Measurements from ENCODE around the gene TMPRSS15. TPM values are rescaled to one million over a fixed set of nuclear protein-coding genes. Genes with fewer than 3 reads are reported as not detected.

The TMPRSS15 gene
- total RNA-seq, 1 donor from 2014 or later: not detected

- intact Hi-C loops (cut with micrococcal nuclease): no loop called here
- no peak for DNase-seq (ENCODE audit: low spot score)
- H3K9me3 Mint-ChIP-seq: peaks cover 16% of the 10 kb centered on the region
- H3K27me3 Mint-ChIP-seq (ENCODE audit: insufficient read depth): no peaks in the 10 kb centered on the region
- no peaks in the 10 kb centered on the region for H3K4me1 Mint-ChIP-seq (ENCODE audit: low read depth)
- H3K36me3 Mint-ChIP-seq (ENCODE audit: low read depth): no peaks in the 10 kb centered on the region
- no peak overlapping the region for H3K4me3 Mint-ChIP-seq
- no peak overlapping the region for H3K27ac Mint-ChIP-seq
Measured at GRCh38 chr21:18318156-18318555, 85.4 kb downstream of the TMPRSS15 start.

GRCh38 chr21:18298228-18298627, 105.4 kb downstream of the TMPRSS15 start:
- Mint-ChIP-seq H3K4me1 (ENCODE audit: low read depth) (no peaks in the 10 kb centered on the region), H3K27ac (no peak overlapping the region), H3K27me3 (ENCODE audit: insufficient read depth) (no peaks in the 10 kb centered on the region), H3K9me3 (no peaks in the 10 kb centered on the region), H3K4me3 (no peak overlapping the region), H3K36me3 (ENCODE audit: low read depth) (no peaks in the 10 kb centered on the region)
- DNase-seq (ENCODE audit: low spot score): no peak
- intact Hi-C loops (cut with micrococcal nuclease): no loop called here

GRCh38 chr21:18294100-18294499, 109.5 kb downstream of the TMPRSS15 start:
- Mint-ChIP-seq H3K9me3 (no peaks in the 10 kb centered on the region), H3K4me1 (ENCODE audit: low read depth) (no peaks in the 10 kb centered on the region), H3K36me3 (ENCODE audit: low read depth) (no peaks in the 10 kb centered on the region), H3K4me3 (no peak overlapping the region), H3K27me3 (ENCODE audit: insufficient read depth) (no peaks in the 10 kb centered on the region), H3K27ac (no peak overlapping the region)
- DNase-seq (ENCODE audit: low spot score): no peak
- intact Hi-C loops (cut with micrococcal nuclease): no loop called here

- no peak overlapping the region for H3K27ac Mint-ChIP-seq
- no peaks in the 10 kb centered on the region for H3K27me3 Mint-ChIP-seq (ENCODE audit: insufficient read depth)
- H3K4me1 Mint-ChIP-seq (ENCODE audit: low read depth): no peaks in the 10 kb centered on the region
- DNase-seq (ENCODE audit: low spot score): no peak
- H3K36me3 Mint-ChIP-seq (ENCODE audit: low read depth): no peaks in the 10 kb centered on the region
- intact Hi-C loops (cut with micrococcal nuclease): no loop called here
- H3K9me3 Mint-ChIP-seq: no peaks in the 10 kb centered on the region
- H3K4me3 Mint-ChIP-seq: no peak overlapping the region
Measured at GRCh38 chr21:18289876-18290275, 113.7 kb downstream of the TMPRSS15 start.

GRCh38 chr21:18285379-18285778, 118.2 kb downstream of the TMPRSS15 start:
- no peak overlapping the region for H3K27ac Mint-ChIP-seq
- no peaks in the 10 kb centered on the region for H3K27me3 Mint-ChIP-seq (ENCODE audit: insufficient read depth)
- intact Hi-C loops (cut with micrococcal nuclease): no loop called here
- H3K4me3 Mint-ChIP-seq: no peak overlapping the region
- no peaks in the 10 kb centered on the region for H3K4me1 Mint-ChIP-seq (ENCODE audit: low read depth)
- no peak for DNase-seq (ENCODE audit: low spot score)
- H3K36me3 Mint-ChIP-seq (ENCODE audit: low read depth): no peaks in the 10 kb centered on the region
- H3K9me3 Mint-ChIP-seq: peaks cover 3% of the 10 kb centered on the region

GRCh38 chr21:18275781-18276180, 127.8 kb downstream of the TMPRSS15 start:
- intact Hi-C loops (cut with micrococcal nuclease): no loop called here
- Mint-ChIP-seq H3K4me1 (ENCODE audit: low read depth) (no peaks in the 10 kb centered on the region), H3K4me3 (no peak overlapping the region), H3K27ac (no peak overlapping the region), H3K9me3 (peaks cover 4% of the 10 kb centered on the region), H3K36me3 (ENCODE audit: low read depth) (no peaks in the 10 kb centered on the region), H3K27me3 (ENCODE audit: insufficient read depth) (no peaks in the 10 kb centered on the region)
- no peak for DNase-seq (ENCODE audit: low spot score)

- no peaks in the 10 kb centered on the region for H3K4me1 Mint-ChIP-seq (ENCODE audit: low read depth)
- DNase-seq (ENCODE audit: low spot score): no peak
- H3K4me3 Mint-ChIP-seq: no peak overlapping the region
- no peak overlapping the region for H3K27ac Mint-ChIP-seq
- no peaks in the 10 kb centered on the region for H3K36me3 Mint-ChIP-seq (ENCODE audit: low read depth)
- no peaks in the 10 kb centered on the region for H3K9me3 Mint-ChIP-seq
- intact Hi-C loops (cut with micrococcal nuclease): no loop called here
- H3K27me3 Mint-ChIP-seq (ENCODE audit: insufficient read depth): no peaks in the 10 kb centered on the region
Measured at GRCh38 chr21:18274370-18274769, 129.2 kb downstream of the TMPRSS15 start.

- no peak for DNase-seq (ENCODE audit: low spot score)
- H3K36me3 Mint-ChIP-seq (ENCODE audit: low read depth): no peaks in the 10 kb centered on the region
- no peak overlapping the region for H3K4me3 Mint-ChIP-seq
Measured at GRCh38 chr21:18273400-18273799, 130.2 kb downstream of the TMPRSS15 start.

GRCh38 chr21:18269856-18270255, 133.7 kb downstream of the TMPRSS15 start:
- Mint-ChIP-seq H3K27ac (no peak overlapping the region), H3K9me3 (peaks cover 3% of the 10 kb centered on the region), H3K36me3 (ENCODE audit: low read depth) (no peaks in the 10 kb centered on the region), H3K4me1 (ENCODE audit: low read depth) (no peaks in the 10 kb centered on the region), H3K4me3 (no peak overlapping the region), H3K27me3 (ENCODE audit: insufficient read depth) (no peaks in the 10 kb centered on the region)
- intact Hi-C loops (cut with micrococcal nuclease): no loop called here
- no peak for DNase-seq (ENCODE audit: low spot score)

More at GRCh38 chr21:18273400-18273799, 130.2 kb downstream of the TMPRSS15 start:
- Mint-ChIP-seq H3K4me1 (ENCODE audit: low read depth) (no peaks in the 10 kb centered on the region), H3K27ac (no peak overlapping the region), H3K9me3 (peaks cover 1% of the 10 kb centered on the region), H3K27me3 (ENCODE audit: insufficient read depth) (no peaks in the 10 kb centered on the region)
- intact Hi-C loops (cut with micrococcal nuclease): no loop called here

GRCh38 chr21:18268906-18269305, 134.7 kb downstream of the TMPRSS15 start:
- peaks cover 3% of the 10 kb centered on the region for H3K9me3 Mint-ChIP-seq
- no peaks in the 10 kb centered on the region for H3K4me1 Mint-ChIP-seq (ENCODE audit: low read depth)
- no peak overlapping the region for H3K4me3 Mint-ChIP-seq
- no peak for DNase-seq (ENCODE audit: low spot score)
- H3K27me3 Mint-ChIP-seq (ENCODE audit: insufficient read depth): no peaks in the 10 kb centered on the region
- no peak overlapping the region for H3K27ac Mint-ChIP-seq
- intact Hi-C loops (cut with micrococcal nuclease): no loop called here
- H3K36me3 Mint-ChIP-seq (ENCODE audit: low read depth): no peaks in the 10 kb centered on the region

- no peak for DNase-seq (ENCODE audit: low spot score)
- Mint-ChIP-seq H3K4me1 (ENCODE audit: low read depth) (no peaks in the 10 kb centered on the region), H3K27me3 (ENCODE audit: insufficient read depth) (no peaks in the 10 kb centered on the region), H3K36me3 (ENCODE audit: low read depth) (no peaks in the 10 kb centered on the region), H3K27ac (no peak overlapping the region), H3K4me3 (no peak overlapping the region), H3K9me3 (peaks cover 3% of the 10 kb centered on the region)
- intact Hi-C loops (cut with micrococcal nuclease): no loop called here
Measured at GRCh38 chr21:18267496-18267895, 136.1 kb downstream of the TMPRSS15 start.

GRCh38 chr21:18265944-18266343, 137.6 kb downstream of the TMPRSS15 start:
- Mint-ChIP-seq H3K36me3 (ENCODE audit: low read depth) (no peaks in the 10 kb centered on the region), H3K9me3 (peaks cover 3% of the 10 kb centered on the region), H3K4me3 (no peak overlapping the region), H3K27ac (no peak overlapping the region), H3K4me1 (ENCODE audit: low read depth) (no peaks in the 10 kb centered on the region), H3K27me3 (ENCODE audit: insufficient read depth) (no peaks in the 10 kb centered on the region)
- no peak for DNase-seq (ENCODE audit: low spot score)
- intact Hi-C loops (cut with micrococcal nuclease): no loop called here

- H3K36me3 Mint-ChIP-seq (ENCODE audit: low read depth): no peaks in the 10 kb centered on the region
- no peaks in the 10 kb centered on the region for H3K9me3 Mint-ChIP-seq
- DNase-seq (ENCODE audit: low spot score): no peak
- H3K27me3 Mint-ChIP-seq (ENCODE audit: insufficient read depth): no peaks in the 10 kb centered on the region
- intact Hi-C loops (cut with micrococcal nuclease): loop anchor here (5.0 kb wide), 2 partner anchors 471 to 576 kb away; no protein-coding TSS in a partner anchor
- H3K4me3 Mint-ChIP-seq: no peak overlapping the region
- H3K27ac Mint-ChIP-seq: no peak overlapping the region
- no peaks in the 10 kb centered on the region for H3K4me1 Mint-ChIP-seq (ENCODE audit: low read depth)
Measured at GRCh38 chr21:18253799-18254198, 149.8 kb downstream of the TMPRSS15 start.

GRCh38 chr21:18253221-18253620, 150.4 kb downstream of the TMPRSS15 start:
- H3K4me3 Mint-ChIP-seq: no peak overlapping the region
- no peak for DNase-seq (ENCODE audit: low spot score)
- intact Hi-C loops (cut with micrococcal nuclease): loop anchor here (5.0 kb wide), 2 partner anchors 471 to 576 kb away; no protein-coding TSS in a partner anchor
- H3K27ac Mint-ChIP-seq: no peak overlapping the region
- no peaks in the 10 kb centered on the region for H3K27me3 Mint-ChIP-seq (ENCODE audit: insufficient read depth)
- H3K9me3 Mint-ChIP-seq: no peaks in the 10 kb centered on the region
- no peaks in the 10 kb centered on the region for H3K36me3 Mint-ChIP-seq (ENCODE audit: low read depth)
- no peaks in the 10 kb centered on the region for H3K4me1 Mint-ChIP-seq (ENCODE audit: low read depth)

Measured in activated T-helper 1 cell treated with anti-CD3 and anti-CD28 coated beads, Interleukin-12 subunit alpha, Interleukin-12 subunit beta, Interleukin-2, Interleukin-4 antibody, amounts not matched to agents 30 ng/mL and 10 ng/mL and 1 ng/mL, durations not matched to agents 14 hours and 24 hours and 36 hours (primary cell).